Muscle of arm (tissue), 12 donors: Measurements from ENCODE around the gene NUMA1. TPM values are rescaled to one million over a fixed set of nuclear protein-coding genes. Genes with fewer than 3 reads are reported as not detected.

Experiments
- DNase-seq: peaks from one replicate; pipeline ENCODE4 v3.0.0-alpha.2; 2013
- polyA plus RNA-seq, 12 donors: library from polyadenylated mRNA; unstranded; fragments of 120-200 nt; gene quantifications; one replicate each; pipeline ENCODE4 v1.2.1, GENCODE V29; 2013; ENCODE audit not compliant: insufficient read length in 12 of 12

NUMA1 gene
- polyA plus RNA-seq, 12 donors: 137 to 283 (median 169) TPM; not detected in 1

DNA sequence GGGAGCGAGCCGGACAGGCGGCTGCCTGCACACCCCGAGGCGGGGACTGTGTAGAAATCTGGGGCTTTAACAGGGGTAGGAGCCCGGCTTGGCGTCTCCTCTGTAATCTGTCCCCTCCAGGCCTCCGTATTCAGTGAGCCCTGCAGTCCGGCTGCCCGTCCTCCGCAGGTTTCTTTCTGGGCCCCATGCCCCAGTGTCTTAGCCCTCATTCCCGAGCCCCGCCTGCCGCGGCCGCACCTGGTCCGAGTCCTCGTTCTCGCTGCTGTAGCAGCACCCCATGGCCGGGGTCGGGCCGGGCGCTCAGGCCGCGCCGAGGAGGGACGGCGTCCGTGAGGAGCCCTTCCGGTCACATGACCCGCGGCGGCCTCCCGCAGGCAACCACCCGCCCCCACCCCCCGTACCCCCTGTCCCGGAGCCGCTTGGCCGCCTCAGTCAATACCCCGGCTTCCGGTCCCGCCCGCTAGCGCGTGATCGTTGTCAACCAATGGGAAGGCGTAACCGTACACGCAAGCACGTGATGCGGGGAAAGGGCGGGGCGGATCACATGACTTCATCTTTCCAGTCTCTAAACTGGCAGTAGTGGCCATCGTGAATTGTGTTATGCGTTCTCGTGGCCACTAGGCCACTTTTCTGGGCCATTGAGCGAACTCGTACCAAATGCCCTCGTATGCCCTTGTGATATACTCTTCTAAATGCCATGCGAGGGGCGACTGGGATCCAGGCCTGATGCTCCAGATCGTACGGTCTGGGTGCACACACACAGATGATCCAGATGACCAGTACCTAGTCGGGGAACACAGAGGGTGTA, 22.8 kb upstream of the NUMA1 start, which contains the start of gene LAMTOR1:
Gene LAMTOR1, minus strand, starts transcription at position 352 of the 808 bp plus-strand sequence. Its CDS starts 73 bp downstream, at position 279.
- peak; percentile 99 for DNase-seq

DNA sequence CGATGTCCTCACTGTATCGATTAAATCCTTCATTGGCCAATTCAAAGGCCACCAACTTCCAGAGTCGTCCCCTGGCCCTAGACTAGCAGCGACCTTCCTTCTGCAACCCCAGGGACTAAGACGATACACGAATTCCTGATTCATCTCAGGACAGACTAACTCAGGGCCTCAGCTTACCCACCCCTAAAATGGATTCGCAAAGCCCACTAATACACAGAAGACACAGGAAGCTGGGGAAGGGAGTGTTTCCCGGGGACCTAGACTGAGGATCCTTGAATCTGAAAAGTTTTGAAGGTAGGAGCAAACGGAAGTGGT, 22.2 kb upstream of the NUMA1 start:
- no peak for DNase-seq

DNA sequence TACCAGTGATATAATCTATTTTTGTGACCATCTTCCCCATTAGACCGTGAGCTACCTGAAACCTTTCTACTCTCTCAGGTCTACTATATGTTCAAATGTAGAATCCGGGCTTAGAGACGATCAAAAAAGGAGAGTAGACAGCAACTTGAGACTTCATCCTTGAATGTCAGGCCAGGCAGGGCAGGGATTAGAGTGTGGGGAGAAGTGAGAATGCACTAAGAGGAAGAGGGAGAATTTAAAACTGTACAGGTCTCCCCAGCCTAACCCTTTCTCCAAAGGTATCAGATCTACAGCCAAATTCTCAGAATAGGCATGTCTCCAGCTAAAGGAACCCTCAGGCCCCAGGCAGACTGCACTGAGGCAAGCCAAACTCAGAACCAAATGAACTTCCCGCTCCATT, 21.8 kb upstream of the NUMA1 start:
- DNase-seq: no peak

DNA sequence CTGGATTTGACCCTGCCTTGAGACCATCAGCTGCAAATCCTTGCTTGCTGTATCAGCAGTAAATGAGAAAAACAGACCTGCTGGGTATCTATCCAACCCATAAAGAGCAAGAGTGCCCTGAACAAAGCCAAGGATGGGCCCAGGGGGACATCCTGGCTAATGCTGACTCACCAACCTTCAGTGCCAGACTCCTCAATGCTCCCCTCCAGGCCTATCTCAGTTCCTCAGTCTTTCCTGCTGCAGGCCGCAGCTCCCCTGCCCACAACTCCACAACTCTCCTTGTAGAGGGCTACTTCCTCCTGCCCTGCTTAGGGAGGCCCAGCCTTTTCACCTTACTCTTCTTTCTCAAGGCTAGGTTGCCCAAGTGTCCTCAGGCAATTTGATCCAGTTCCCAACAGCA, 20.1 kb upstream of the NUMA1 start:
- DNase-seq: no peak

DNA sequence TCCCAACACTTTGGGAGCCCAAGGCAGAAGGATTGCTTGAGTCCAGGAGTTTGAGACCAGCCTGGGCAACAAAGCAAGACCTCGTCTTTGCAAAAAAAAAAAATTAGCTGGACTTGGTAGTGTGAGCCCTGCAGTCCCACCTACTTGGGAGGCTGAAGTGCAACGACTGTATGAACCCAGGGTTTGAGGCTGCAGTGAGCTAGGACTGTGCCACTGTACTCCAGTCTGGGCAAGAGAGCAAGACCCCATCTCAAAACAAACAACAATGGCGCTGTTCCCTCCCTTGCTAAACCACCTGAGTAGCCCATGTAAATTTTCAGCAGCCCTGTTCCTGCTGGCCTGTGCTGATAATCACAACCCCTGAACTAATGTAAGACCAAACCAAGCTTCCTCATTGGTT, 19.7 kb upstream of the NUMA1 start:
- no peak for DNase-seq

DNA sequence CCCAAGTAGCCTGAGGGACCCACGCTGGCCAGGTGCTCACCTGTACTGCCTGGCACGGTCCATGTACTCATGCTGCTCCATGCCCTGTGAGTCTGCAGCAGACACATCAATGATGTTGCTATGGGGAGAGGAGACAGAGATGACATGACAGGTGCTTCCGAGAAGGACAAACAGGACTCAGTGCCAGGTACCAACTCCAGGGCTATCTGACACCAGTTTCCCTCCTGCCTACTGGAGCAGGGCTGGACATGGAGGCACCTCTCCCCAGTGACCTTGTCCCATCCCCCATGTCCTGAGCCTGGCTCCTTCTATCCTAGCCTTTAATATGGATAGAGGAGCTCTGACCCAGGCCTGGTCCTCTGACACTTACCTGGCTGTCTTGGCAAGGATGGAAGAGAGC, 18.4 kb upstream of the NUMA1 start:
- DNase-seq: no peak

DNA sequence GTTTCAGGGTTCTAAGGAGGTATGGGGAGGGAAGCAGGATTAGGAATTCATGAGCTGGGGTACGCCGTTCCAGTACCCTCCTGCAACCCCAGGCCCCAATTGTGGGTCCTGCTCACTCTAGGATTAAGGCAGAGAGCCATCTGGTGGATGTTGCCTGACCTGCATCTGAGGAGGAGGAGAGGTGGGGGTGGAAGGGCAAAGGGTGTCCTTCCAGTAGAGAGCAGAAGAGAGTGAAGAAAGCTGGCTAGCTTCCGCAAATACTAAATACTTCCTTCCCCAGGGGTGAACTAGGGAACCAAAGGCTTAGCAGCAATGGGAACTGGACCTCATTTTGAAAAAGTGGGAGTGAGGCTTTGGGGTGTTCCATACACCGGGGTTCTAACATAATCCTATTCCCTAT, 10.9 kb upstream of the NUMA1 start:
- DNase-seq: peak; percentile 60

DNA sequence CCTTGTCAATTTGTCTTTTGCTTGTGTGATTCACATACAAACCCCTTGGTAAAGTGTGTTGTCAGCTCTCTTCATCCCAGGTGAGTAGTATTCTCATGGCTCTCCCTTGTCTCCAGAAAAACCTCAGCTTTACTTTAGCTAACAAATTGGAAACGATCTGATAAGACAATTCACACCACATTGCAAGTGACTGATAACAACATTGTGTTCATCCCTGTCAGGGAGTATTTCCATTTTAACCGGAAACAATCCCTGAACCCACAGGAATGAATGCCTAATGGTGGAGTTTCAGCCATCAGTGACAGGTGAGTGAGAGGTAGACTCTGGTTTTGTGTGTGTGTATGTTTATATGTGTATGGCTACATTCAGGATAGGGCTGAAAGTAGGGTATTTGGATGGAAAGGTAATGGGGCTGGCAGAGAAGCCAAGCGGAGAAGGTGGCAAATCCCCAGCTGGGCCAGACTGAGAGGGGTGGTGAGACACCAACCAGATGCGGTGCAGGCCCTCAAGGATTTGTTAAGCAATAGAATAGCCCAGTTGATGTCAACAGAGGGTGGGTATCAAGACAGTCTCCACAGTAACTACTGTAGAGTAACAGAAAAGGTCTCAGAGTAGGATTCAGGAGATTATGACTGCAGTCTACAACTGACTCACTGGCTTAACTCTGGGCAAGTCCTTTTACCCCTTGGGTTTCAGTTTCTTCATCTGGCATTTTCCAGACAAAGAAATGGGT, 7.9 kb upstream of the NUMA1 start:
- no peak for DNase-seq

DNA sequence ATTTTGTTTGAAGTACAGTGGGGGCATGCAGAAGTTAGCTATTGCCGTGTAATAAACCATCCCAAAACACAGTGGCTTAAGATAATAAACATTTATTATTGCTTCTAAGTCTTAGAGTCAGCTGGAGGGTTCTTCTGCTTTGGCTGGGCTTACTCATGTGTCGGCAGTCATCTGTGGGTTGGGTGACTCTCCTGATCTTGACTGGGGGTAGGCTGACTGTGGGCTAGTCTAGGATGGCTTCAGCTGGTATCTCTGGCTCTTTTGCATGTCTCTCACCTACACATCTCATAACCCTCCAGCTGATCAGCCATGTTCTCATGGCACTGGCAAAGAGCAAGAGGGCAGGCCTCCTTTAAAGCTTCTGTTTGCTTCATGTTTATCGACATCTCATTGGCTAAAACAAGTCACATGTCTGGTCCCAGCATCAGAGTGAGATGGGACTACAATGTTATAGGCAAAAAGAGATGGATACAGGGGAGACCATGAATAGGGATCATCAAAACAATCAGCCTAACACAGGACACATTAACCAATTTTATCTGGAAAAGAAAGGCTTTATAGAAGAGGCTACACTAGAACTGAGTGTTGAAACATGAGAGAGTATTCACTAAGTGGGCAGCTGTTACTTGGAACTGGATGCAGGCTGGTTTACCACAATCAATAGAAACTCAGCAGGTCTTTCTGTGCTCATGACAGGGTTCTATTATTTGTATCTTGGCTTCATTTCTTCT, 5.4 kb upstream of the NUMA1 start:
- no peak for DNase-seq

DNA sequence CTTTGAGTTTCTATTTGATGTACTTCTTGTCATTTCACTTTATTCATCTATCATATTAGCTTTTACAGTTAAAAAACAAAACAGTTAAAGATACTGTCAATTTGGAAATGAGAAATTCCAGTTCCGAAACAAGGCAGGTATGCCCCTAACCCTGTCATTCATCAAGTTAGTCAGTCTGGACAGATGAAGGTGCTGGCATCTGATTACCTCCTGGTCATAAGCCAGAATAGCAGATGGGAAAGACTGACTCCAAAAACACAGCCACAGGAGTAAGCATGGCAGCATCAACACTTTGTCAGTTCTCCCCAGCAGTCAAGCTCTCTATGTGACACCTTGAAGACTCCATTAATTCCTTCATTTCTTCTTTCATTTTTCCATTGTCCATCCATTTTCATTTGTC, 4.6 kb upstream of the NUMA1 start:
- no peak for DNase-seq

DNA sequence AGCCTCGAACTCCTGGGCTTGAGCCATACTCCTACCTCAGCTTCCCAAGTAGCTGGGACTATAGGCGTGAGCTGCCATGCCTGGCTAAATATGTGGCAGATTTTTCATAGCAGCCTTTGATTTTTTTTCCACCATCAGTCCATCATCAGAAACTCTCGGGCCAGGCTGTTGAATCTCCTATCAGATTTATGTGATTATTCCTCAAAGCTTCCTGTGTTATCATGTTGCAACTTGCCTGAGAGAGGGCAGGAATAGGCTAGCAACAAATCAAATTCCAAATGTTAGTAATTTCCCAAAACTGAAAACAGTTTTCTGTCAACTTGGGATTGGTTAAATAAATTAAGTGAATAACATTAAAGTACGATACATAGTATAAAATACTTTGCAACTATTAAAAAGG, 3.7 kb upstream of the NUMA1 start:
- DNase-seq: no peak

DNA sequence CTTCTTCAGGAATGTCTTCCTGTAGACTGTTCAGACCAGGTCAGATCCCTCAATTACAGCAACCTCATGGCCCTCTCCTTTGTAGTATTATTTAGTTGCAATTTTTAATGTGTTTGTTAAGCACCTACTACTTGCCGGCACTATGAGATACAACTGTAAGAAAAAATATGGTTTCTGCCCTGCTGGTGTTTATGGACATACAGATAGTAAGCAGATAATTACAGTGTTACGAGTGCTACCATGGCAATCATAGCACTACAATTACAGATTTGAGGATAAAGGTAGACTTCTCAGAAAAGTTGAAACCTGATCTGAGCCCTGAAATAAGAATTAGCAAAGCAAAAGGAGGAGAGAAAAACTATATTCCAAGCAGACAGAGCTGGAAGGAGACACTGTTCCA, 3.1 kb upstream of the NUMA1 start:
- no peak for DNase-seq

DNA sequence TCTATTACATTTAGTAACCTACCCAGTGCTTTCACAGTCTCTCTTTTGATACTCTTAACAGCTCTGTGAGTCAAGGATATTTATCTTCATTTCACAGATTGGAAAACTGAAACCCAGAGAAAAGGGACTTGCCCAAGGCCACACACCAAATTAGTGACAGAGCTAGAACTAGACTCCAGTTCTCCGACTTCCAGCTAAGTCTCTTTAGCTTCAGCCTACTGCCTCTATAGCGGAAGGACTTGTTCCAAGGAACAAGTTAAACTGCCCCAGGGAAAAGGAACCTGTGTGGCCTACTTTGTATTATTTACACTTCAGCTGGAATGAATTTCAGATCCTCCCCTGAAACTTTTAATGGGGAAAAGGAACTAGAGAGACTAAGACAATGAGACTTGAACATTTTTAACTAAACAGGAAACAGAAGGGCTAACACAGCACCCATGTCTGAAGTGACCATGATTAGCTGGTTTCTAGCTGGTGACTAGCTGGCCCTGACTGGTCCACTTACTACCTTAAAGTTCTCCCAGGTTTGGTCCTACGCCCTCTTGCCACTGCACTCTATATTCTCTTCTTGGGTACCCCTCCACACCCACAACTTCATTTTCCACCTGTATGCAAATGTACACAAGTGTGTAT, 1.6 kb upstream of the NUMA1 start:
- no peak for DNase-seq

DNA sequence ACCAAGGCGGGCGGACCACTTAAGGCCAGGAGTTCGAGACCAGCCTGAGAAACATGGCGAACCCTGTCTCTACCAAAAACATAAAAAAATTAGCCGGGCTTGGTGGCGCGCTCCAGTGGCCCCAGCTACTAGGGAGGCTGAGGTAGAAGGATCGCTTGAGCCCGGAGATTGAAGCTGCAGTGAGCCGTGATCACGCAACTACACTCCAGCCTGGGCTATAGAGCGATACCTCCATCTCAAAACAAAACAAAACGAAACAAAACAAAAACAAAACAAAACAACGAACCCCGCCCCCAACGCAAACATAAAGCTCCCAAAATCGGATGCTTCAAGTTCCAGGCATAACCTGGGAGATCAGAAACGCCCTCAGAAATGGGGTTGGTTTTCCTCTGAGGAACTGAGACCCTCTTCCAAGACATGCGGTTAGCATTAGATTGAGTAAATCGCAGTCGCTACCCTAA, 872 bp upstream of the NUMA1 start:
- DNase-seq: no peak

DNA sequence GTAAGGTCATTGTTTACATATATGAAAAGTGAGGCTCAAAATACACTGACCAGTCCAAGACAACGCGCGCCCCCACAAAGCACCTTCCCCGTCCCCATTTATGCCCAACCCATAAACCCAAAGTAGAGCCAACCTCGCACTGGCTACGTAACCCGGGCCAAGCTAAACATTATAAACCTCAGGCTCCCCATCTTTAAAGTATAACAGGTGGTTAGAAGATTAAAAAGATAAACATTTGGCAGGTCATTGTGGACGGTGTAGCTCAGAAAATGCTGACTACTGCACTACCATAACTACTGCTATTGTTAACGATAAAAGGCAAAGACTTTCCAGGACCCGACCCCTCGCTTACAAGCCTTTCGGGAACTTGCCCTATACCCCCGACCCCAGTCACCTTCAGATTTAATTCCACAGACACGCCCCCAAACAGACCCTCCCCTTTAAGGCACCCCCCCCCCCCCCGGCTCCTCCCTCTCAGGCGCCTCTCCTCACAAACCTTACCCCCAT, 470 bp downstream of the NUMA1 start:
- no peak for DNase-seq

DNA sequence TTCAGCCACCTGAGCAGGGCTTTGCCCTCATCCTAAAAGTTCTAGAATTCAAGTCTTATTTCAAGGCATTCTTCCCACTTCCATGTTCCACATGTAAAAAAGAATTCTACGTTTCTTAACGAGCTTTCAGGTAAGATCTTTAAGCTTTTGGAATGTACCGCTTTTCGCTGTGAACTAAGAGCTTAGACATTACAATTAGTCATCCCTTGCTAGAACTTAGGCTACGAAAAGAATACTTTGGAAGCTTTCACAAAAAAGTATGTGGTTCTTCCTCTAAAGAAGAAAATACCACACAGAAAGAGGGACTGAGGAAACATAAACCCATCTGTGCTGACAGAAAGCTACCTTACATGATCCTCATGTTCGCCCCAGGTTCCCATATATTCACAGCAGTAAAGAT, 1.9 kb downstream of the NUMA1 start:
- no peak for DNase-seq

DNA sequence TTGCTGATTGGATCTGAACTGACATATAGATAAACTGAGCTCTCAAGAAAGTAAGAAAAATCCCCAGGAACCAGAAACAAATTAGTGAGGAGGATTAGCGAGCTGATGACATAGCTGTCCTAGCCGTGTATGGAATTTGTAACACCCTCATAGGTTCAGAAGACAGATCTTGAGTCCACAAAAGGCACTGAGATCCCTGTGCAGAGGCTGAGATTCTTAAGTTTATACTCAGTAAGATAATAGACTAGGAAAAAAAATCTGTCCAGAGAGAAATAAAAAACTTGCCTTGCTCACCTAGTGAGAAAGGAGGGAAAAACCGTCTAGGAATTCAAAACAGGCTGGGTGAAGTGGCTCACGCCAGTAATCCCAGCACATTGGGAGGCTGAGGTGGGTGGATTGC, 4.6 kb downstream of the NUMA1 start:
- no peak for DNase-seq

DNA sequence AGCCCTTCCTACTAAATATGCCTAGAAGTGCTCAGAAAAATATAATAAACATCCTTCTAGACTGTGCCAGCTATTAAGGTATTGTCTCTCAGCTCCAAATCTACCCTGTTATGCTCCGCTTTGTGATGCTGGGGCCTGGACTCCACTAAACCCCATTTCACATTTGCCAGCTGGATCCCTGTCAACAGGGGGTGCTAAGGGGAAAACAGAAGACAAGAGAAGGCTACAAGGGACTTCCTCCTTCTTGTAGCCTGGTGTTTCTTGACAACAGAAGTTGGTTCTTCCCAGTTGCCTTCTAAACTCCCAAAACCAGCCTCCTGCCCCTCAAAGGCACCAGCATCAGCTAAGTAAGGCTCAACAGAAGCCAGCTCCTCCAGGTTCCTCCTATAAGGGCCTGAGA, 5.2 kb downstream of the NUMA1 start:
- DNase-seq: no peak

DNA sequence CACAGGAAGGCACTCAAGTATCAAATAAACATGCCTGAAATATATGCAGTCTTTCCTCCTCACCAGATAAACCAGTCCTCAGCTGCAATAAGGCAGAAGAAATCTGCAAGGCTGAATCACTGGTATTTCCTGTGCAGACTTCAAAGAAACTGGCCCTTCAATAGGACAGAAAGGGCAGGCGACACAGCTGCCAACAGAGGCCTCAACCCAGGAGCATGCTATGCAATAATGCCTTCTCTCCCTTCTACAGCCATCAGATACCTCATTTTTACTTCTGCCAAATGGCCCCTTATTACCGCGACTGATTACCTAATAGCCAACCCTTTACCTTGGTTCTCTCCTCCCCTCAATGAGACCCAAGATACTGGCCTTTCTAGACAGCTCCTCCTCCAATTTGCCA, 8.0 kb downstream of the NUMA1 start:
- DNase-seq: no peak

DNA sequence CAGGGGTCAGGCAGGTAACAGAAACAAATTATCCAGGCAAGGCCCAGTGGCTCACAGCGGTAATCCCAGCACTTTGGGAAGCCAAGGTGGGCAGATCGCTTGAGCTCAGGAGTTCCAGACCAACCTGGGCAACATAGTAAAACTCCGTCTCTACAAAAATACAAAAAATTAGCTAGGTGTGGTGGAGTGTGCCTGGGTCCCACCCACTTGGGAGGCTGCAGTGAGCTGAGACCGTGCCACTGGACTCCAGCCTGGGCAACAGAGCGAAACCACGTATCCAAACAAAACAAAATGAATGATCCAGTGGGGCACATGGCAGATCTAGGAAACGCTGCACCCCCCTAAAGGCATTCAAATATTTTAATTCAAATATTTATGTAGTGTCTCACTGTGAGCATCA, 9.9 kb downstream of the NUMA1 start:
- DNase-seq: no peak

DNA sequence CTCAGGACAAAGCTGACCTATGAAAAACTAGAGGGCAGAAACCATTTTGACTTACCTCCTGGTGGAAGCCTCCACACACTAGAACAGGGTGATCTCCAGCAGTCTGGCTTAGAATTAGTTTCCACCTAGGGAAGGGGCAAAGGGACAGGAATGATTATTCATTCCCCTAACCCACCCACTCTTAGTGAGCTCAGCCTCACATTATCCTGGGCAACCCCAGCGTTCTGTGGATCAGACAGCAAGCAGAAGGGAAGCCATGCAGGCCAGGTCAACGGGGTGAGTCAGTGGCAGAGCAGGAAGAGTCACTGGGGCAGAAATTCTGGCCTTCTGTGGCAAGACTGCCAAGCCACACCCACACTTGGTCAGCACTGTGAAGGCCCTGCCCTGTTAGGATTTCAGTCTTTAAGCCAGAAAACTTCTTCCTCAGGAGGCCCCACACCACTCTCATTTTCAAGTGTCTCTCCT, 10.5 kb downstream of the NUMA1 start:
- no peak for DNase-seq

DNA sequence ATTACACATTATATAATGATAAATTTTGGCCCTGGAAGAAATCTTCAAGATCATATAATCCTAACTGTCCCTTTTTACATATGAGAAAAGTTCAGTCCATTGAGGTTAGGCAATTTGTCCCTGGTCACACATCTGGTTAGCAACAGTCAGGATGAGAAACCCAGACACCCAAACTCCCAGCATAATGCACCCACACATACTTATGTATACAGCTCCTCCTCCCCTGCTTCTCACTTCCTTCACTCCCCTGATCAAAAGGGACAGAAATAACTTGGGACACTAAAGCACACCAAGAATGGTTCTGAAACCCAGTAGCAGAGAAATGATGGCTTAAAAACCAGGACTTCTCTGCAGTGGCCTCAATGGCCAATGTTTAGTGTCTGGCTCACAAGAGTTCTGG, 11.1 kb downstream of the NUMA1 start:
- no peak for DNase-seq
